ENCODE results near the gene ACSM6.

The ACSM6 gene

DNA sequence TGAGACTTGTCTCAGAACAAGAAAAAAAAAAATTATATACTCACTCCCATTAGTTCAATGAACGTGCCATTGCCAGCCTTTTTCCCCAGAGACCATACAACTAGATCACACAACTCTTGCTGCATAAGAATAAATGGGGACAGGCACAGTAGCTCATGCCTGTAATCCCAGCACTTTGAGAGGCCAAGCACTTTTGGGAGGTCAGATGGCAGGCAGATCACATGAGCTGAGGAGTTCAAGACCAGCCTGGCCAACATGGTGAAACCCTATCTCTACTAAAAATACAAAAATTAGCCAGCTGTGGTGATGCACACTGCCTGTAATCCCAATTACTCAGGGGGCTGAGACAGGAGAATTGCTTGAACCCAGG is 83.1 kb downstream of the ACSM6 start:
- no peak for TF ChIP-seq CTCF (conservative IDR thresholded peaks at IDR 0.05; ENCODE audit: control insufficient read depth, insufficient read depth, low read depth, low read length)
- H3K4me3 ChIP-seq (ENCODE audit: control insufficient read depth, low read depth, low read length), result no peak overlapping the region
- DNase-seq (ENCODE audit: low read depth), result no peak

DNA sequence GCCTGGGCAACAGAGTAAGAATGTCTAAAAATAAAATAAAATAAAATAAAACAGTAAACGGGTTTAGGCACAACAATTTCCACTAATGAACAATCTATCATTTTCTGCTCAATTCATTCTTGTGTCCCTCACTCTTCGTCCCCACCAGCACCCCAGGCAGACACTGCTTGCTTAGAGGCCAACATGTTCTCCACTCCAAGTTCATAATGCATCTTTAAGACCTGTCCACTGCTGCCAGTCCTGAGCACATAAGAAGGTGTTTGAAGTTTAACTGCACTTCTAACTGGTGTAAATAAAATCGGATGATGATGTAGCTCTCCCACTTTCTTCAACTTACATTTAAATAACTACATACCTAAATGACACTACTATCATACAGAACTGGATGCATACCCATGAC is 83.6 kb downstream of the ACSM6 start:
- no peak for TF ChIP-seq CTCF (conservative IDR thresholded peaks at IDR 0.05; ENCODE audit: control insufficient read depth, insufficient read depth, low read depth, low read length)
- no peak overlapping the region for H3K4me3 ChIP-seq (ENCODE audit: control insufficient read depth, low read depth, low read length)
- no peak for DNase-seq (ENCODE audit: low read depth)

All from fibroblast of mammary gland (primary cell).